OCI-LY7 (cell line): Measurements from ENCODE around the gene ANKS6.

ENCODE experiments used
- CTCF ChIP-seq: fragments of 200-600 bp; sonication (generic); conservative IDR thresholded peaks from 2 replicates; pipeline ENCODE4 v1.5.1; 2014; ENCODE audit warnings: mild to moderate bottlenecking, antibody characterized with exemption, low read length, moderate library complexity, mixed read lengths
- EZH2phosphoT487 ChIP-seq: fragments of 200-600 bp; sonication (generic); IDR thresholded peaks from 2 replicates; pipeline ENCODE4 v1.6.1; 2018; ENCODE audit warnings: low read depth, borderline replicate concordance, mild to moderate bottlenecking, mixed run types, antibody characterized with exemption, low read length, moderate library complexity, mixed read lengths

- peak; percentile 97 for TF ChIP-seq CTCF
- no peak for TF ChIP-seq EZH2phosphoT487
Observed at GRCh38 chr9:98790842-98791607, 5.3 kb downstream of the ANKS6 start.
